Measurements from ENCODE around the gene KCNN2.

KCNN2 gene

GRCh38 chr5:114362977-114363761 lies 1.3 kb downstream of the KCNN2 start:
- no peak for DNase-seq

GRCh38 chr5:114363837-114364236 lies 2.0 kb downstream of the KCNN2 start:
- no peak for DNase-seq

- no peak for DNase-seq
These were observed 5.2 kb downstream of the KCNN2 start for GRCh38 chr5:114367029-114367428.

- no peak for DNase-seq
These were observed 8.0 kb downstream of the KCNN2 start for GRCh38 chr5:114369680-114370417.

- DNase-seq: no peak
These were observed 15.4 kb downstream of the KCNN2 start for GRCh38 chr5:114377050-114377844.

GRCh38 chr5:114377946-114378345 lies 16.1 kb downstream of the KCNN2 start:
- no peak for DNase-seq

GRCh38 chr5:114380721-114381120 lies 18.9 kb downstream of the KCNN2 start:
- DNase-seq: no peak

GRCh38 chr5:114387433-114387832 lies 25.6 kb downstream of the KCNN2 start:
- DNase-seq: no peak

GRCh38 chr5:114390431-114390830 lies 28.6 kb downstream of the KCNN2 start:
- DNase-seq: no peak

- no peak for DNase-seq
These were observed 29.5 kb downstream of the KCNN2 start for GRCh38 chr5:114391321-114391720.

GRCh38 chr5:114393159-114393558 lies 31.3 kb downstream of the KCNN2 start:
- DNase-seq: no peak

- DNase-seq: no peak
These were observed 40.3 kb downstream of the KCNN2 start for GRCh38 chr5:114402206-114402605.

GRCh38 chr5:114407783-114408182 lies 45.9 kb downstream of the KCNN2 start:
- DNase-seq: no peak

GRCh38 chr5:114408847-114409246 lies 47.0 kb downstream of the KCNN2 start:
- DNase-seq: no peak

GRCh38 chr5:114411380-114411931 lies 49.6 kb downstream of the KCNN2 start:
- no peak for DNase-seq

GRCh38 chr5:114412510-114413171 lies 50.8 kb downstream of the KCNN2 start:
- no peak for DNase-seq

GRCh38 chr5:114415760-114416159 lies 53.9 kb downstream of the KCNN2 start:
- no peak for DNase-seq

- no peak for DNase-seq
These were observed 54.4 kb downstream of the KCNN2 start for GRCh38 chr5:114416254-114416653.

- no peak for DNase-seq
These were observed 55.6 kb downstream of the KCNN2 start for GRCh38 chr5:114417519-114417918.

- DNase-seq: no peak
These were observed 56.6 kb downstream of the KCNN2 start for GRCh38 chr5:114418176-114419066.

- DNase-seq: no peak
These were observed 57.2 kb downstream of the KCNN2 start for GRCh38 chr5:114419067-114419388.

- no peak for DNase-seq
These were observed 58.1 kb downstream of the KCNN2 start for GRCh38 chr5:114419959-114420358.

Data from stimulated activated CD4-positive, alpha-beta T cell treated with anti-CD3 and anti-CD28 coated beads, Interleukin-4, amount 100 ng/mL, for 1 hour (primary cell).